22Rv1 (cell line): ENCODE results near the gene ZYG11B.

ENCODE experiments used
- ZFX ChIP-seq: fragments of 450-650 bp; IDR thresholded peaks from 2 replicates; pipeline ENCODE4 v1.6.1; 2017; ENCODE audit warnings: antibody characterized with exemption, borderline replicate concordance
- TF ChIP-seq, protein P1 (sequence below): fragments of 450-650 bp; IDR thresholded peaks from 2 replicates; pipeline ENCODE4 v1.5.1; 2017; ENCODE audit warnings: mild to moderate bottlenecking

DNA sequence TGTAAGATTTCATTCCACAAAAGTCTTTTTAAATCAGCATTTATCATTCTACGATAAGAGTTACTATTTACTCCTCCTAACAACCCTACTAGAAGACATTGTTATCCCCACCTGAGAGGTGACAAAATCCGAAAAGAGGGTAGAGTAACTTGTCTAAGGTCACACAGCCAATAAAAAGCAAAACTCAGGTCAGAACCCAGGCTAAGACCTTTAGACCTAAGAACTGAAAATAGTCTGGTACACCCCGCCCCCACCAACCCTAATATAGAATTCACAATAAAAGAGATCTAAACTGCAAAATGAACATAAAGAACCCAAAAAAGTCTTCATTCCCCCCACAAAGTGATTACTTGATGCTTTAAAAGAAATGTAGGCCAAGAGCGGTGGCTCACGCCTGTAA, 46.8 kb upstream of the ZYG11B start:
- TF ChIP-seq, protein P1, sequence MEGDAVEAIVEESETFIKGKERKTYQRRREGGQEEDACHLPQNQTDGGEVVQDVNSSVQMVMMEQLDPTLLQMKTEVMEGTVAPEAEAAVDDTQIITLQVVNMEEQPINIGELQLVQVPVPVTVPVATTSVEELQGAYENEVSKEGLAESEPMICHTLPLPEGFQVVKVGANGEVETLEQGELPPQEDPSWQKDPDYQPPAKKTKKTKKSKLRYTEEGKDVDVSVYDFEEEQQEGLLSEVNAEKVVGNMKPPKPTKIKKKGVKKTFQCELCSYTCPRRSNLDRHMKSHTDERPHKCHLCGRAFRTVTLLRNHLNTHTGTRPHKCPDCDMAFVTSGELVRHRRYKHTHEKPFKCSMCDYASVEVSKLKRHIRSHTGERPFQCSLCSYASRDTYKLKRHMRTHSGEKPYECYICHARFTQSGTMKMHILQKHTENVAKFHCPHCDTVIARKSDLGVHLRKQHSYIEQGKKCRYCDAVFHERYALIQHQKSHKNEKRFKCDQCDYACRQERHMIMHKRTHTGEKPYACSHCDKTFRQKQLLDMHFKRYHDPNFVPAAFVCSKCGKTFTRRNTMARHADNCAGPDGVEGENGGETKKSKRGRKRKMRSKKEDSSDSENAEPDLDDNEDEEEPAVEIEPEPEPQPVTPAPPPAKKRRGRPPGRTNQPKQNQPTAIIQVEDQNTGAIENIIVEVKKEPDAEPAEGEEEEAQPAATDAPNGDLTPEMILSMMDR, result no peak
- no peak for TF ChIP-seq ZFX
